ENCODE results near the gene PRR12.

Gene PRR12

DNA sequence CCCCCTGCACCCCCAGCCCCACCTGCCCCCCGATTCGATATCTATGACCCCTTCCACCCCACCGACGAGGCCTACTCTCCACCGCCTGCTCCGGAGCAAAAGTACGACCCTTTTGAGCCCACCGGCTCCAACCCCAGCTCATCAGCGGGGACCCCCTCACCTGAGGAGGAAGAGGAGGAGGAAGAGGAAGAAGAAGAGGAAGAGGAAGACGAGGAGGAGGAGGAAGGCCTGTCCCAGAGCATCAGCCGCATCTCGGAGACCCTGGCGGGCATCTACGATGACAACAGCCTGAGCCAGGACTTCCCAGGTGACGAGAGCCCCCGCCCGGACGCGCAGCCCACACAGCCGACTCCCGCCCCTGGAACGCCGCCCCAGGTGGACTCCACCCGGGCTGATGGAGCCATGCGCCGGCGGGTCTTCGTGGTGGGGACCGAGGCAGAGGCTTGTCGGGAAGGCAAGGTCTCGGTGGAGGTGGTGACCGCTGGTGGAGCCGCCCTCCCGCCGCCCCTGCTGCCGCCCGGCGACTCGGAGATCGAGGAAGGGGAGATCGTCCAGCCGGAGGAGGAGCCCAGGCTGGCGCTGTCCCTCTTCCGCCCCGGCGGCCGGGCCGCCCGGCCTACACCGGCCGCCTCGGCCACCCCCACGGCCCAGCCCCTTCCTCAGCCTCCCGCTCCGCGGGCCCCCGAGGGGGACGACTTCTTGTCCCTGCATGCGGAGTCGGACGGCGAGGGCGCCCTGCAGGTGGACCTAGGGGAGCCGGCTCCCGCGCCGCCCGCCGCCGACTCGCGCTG, 60.2 kb downstream of the PRR12 start:
- no peak for DNase-seq

DNA sequence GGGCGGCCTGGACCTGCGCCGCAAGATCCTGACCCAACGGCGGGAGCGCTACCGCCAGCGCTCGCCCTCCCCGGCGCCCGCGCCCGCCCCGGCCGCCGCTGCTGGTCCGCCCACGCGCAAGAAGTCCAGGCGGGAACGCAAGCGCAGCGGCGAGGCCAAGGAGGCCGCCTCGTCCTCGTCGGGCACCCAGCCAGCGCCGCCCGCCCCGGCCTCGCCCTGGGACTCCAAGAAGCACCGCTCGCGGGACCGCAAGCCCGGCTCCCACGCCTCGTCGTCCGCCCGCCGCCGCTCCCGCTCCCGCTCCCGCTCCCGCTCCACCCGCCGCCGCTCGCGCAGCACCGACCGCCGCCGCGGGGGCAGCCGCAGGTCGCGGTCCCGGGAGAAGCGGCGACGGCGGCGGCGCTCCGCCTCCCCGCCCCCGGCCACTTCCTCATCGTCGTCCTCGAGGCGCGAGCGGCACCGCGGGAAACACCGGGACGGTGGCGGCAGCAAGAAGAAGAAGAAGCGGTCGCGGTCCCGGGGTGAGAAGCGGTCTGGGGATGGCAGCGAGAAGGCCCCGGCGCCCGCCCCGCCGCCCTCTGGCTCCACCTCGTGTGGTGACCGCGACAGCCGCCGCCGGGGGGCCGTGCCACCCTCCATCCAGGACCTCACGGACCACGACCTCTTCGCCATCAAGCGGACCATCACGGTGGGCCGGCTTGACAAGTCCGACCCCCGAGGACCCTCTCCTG, 61.0 kb downstream of the PRR12 start:
- no peak for DNase-seq

DNA sequence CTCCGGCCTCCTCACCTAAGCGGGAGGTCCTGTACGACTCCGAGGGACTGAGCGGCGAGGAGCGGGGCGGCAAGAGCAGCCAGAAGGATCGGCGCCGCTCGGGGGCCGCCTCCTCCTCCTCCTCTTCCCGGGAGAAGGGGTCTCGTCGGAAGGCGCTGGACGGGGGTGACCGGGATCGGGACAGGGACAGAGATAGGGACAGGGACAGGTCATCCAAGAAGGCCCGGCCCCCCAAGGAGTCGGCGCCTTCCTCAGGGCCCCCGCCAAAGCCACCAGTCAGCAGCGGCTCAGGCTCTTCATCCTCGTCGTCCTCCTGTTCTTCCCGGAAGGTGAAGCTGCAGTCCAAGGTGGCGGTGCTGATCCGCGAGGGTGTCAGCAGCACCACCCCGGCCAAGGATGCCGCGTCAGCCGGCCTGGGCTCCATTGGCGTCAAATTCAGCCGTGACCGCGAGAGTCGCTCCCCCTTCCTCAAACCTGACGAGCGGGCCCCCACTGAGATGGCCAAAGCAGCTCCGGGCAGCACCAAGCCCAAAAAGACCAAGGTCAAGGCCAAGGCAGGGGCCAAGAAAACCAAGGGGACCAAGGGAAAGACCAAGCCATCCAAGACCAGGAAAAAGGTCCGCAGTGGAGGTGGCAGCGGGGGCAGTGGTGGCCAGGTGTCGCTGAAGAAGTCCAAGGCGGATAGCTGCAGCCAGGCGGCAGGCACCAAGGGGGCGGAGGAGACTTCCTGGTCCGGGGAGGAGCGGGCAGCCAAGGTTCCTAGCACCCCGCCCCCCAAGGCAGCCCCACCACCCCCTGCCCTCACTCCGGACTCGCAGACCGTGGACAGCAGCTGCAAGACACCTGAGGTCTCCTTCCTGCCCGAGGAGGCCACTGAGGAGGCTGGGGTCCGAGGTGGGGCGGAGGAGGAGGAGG, 61.8 kb downstream of the PRR12 start:
- DNase-seq: no peak

DNA sequence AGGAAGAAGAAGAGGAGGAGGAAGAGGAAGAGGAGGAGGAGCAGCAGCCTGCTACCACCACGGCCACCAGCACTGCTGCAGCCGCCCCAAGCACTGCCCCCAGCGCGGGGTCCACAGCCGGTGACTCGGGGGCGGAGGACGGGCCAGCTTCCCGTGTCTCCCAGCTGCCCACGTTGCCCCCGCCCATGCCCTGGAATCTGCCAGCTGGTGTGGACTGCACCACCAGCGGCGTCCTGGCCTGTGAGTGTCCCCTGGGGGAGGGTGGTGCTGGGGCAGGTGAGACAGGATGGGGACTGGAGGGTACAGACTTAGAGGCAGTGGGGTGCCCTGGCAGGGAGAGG, 62.5 kb downstream of the PRR12 start:
- no peak for DNase-seq

DNA sequence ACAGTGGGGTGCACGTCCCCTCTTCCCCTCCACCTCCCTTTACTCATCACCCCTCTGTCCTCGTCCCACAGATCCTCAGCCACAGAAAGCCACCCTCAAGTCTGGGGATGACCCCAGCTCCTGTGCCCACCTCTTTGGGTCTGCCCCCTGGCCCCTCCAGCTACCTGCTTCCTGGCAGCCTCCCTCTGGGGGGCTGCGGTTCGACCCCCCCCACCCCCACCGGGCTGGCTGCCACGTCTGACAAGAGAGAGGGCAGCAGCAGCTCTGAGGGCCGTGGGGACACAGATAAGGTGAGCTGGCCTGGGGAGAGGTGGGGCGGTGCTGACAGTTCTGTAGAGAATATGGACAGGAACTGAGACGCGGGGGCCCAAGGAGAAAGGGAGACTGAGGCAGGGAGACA, 63.6 kb downstream of the PRR12 start:
- DNase-seq: no peak

DNA sequence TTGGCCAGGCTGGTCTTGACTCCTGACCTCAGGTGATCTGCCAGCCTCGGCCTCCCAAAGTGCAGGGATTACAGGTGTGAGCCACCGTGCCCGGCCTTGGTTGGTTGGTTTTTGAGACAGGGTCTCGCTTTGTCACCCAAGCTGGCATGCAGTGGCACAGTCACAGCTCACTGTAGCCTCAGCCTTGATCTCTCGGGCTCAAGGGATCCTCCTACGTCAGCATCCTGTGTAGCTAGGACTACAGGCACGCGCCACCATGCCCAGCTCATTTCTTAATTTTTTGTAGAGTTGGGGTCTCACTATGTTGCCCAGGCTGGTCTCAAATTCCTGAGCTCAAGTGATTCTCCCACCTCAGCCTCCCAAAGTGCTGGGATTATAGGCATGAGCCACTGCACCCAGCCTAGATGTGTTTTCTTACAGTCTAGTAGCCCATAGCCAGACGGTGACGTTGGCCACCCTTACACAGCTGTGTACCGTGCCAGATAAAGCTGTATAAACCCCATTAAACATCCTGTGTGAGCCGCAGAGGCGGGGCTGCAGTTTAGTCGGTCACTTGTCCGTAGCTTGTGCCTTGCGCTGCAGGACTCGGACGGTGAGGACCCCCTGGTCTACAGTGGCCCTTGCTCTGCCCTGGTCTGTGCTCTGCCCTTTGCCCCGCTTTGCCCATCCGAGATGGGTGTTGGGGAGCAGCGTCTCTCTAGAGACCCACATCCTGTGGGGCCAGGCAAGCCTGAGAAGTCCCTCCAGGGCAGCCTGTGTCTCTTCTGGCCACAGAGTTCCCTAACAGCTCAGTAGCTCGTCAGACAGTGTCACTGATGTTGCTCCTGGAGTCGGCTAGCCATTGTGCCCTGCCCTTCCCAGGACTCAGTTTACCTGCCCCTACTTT, 64.8 kb downstream of the PRR12 start:
- DNase-seq: no peak

DNA sequence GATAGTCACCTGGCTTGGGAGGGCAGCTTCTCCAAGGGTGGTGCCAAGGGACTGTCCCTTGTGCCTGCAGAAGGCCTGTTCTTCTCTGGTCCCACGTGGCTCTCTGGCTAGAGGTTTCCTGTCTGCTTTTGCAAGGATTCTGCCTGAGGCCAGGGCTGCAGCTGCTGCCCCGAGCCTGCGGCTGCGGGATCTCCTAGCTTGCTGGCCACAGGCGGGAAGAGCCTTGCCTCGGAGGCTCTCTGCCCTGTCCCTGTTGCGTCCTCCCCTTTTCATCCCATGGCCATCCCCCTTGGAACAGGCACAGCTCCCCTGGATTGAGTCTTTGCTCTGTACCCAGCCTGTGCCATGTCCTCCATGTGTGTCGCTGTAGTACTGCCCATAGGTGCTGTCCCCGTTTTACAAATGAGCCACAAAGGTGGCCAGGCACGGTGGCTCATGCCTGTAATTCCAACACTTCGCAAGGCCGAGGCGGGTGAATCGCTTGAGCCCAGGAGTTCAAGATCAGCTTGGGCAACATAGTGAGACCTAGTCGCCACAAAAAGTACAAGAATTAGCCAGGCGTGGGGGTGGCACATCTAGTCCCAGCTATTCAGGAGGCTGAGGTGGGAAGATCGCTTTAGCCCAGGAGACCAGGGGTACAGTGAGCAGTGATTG, 65.6 kb downstream of the PRR12 start:
- no peak for DNase-seq

DNA sequence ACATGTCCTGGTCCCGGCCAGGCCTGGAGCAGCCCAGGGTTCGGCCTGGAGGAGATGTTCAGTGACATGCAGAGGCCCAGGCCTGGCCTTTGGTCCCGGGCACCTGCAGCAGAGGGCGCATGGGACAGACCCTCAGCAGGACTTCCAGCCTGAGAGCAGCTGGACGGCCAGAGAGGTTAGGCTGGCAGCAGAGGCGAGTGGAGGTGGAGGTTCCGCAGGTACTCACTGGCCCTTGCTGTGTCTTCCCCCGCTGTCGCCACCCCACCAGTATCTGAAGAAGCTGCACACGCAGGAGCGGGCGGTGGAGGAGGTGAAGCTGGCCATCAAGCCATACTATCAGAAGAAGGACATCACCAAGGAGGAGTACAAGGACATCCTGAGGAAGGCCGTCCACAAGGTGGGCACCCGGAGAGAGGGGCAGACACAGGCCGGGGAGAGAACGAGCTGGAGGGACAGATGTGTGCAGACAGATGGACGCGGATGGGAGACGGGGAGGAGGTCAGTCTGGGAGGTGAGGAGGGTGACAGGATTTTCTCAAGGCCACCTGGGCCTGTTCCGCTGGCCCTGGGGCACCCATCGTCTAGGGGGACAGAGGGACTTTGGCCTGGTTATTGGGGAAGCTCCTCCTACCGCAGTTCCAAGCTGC, 66.6 kb downstream of the PRR12 start:
- no peak for DNase-seq

DNA sequence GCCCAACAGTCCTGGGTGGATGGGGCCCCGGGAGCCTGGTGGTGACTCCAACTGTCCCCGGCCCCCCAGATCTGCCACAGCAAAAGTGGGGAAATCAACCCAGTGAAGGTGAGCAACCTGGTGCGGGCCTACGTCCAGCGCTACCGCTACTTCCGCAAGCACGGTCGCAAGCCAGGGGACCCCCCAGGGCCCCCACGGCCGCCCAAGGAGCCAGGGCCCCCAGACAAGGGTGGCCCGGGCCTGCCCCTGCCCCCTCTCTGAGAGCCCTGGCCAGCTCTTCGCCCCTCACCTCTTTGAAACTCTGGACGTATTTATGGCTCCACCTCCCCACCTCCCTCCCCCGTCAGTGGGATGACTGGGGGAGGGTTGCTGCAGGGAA, 67.1 kb downstream of the PRR12 start:
- no peak for DNase-seq

DNA sequence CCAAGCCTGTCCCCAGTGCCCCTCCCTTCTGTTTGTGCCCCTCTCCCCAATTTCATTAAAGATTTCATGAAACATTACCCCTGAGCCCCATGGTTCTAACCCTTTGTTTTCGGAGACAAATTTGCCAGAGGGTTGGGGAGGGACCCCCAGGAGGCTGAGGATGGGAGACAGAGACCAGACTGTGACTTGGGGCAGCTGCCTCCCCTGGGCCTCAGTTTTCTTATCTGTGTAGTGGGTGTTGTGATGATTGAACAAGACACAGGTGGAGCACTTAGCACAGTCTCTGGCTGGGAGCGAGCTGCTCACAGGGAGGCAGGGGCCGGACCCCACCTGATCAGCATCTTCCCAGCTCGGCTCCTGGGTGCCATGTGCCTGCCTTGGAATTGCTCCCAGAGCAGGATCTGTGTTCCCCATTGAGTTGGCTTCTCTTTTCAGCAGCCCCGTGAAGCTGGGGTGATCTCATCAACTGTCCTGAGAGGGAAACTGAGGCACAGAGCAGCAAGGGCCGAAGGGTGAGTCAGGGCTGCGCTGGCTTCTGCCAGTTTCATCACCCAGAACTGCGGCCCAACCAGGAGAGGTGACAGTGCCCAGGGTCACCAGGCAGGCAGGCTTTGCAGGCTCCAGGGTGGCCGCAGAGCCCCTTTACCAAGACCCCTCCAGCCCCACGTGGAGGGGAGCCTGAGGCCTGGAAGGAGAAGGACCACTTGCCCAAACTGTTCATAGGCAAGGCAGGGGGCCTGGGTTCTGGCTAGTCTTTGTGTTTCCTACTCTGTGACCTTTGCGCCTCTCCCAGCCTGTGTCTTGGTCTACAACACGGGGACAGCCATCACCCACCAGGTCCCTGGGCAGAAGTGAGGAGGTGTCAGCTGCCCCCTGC, 67.8 kb downstream of the PRR12 start:
- no peak for DNase-seq

DNA sequence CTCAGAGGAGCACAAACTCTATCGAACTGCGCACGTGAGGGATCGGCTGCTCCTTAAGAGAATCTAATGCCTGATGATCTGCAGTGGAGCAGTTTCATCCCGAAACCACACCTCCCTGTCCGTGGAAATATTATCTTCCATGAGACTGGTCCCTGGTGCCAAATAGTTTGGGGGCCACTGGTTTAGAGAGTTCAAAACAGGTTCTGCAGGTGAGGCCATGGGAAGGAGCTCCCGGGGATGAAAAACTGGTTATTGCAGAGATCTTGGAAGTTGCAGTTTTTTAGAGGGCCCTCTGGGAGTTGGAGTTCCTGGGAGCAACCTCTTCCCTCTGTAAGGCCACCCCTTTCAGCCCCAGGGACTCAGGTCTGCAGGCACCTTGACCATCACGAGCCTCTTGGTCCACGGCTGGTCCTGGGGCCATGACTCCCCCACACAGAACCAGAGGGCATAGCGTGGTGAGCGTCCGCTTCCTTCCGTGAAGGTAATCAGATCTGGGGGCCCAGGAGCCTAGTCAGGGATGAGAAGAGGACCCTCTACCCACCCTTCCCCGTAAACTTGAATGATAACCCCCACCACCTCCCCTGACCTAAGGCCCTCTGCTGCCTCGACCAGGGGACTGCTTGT, 69.5 kb downstream of the PRR12 start:
- DNase-seq: no peak

DNA sequence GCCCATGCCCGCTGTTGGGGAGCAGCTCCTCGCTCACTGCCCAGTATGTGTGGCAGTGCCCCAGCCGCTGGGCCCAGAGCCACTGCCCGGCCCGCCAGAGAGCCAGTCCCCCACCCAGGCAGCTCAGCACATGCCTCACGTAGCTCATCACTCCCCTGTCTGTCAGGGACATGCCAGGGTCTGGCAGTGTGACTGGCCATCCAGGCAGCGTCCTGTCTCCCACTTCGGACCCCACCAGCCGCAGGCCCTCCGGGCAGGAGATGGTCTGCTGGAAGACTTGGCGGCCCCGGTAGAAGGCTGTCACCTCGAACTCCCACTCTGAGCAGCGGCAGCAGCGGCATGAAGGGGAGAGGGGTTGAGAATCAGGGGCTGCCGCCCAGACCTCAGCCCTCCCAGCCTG, 71.0 kb downstream of the PRR12 start:
- no peak for DNase-seq

DNA sequence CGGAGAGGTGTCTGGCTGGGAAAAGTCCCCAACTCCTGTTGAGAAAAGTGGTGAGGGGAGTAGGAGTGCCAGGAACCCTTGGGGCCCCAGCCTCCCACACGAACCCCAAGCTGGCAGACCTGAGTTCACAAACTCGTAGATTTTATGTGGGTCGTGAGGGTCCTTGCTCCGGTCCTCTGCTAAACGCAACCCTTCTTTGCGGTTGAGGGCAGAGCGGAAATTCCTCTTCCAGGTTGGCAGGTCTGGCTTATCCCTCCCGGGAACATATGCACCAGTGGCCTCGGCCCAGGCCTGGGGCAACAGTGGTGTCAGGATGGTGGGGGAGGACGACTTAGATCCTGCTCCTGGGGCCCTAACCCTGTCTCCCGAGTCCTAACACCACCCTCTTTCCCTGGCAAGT, 72.2 kb downstream of the PRR12 start:
- DNase-seq: no peak

DNA sequence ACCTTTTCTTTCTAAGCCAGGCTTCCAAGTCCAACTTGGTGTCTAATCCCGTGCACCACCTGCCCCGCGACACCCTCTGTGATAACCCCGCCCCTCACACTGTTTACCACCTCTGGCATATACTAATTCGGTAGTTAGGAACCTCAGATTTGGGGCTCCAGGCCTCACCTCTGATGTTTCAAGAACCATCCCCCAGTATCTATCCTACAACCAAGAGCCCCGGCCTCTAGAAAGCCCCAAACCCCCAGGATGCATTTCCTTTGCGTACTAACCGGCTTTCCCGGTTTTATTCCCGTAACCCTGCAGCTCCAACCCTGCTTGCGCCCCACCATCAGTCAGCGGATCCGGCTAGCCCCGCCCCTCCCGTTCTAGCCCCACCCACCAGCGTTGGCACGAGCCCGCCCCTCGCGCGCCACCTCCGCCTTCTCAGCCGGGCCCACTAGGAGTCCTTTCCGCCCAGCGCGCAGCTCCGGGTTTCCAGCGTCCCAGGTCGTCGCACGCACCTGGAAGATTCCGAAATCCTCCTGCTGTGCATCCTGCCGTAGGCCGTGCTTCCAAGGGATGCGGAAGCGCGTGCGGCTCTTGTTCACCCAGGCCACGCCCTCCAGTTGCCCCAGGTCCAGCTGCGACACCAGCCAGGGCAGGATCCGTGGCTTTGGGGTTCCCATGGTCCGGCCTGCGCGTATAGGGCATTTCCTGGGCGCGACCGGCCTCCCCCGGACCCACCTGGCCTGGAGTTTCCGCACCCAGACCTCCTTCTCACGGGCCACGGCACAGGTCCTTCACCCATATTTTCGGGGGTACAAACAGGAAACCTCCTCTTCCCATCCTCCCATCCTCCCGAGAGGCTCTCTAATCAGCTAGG, 73.4 kb downstream of the PRR12 start:
- peak; percentile 68 for DNase-seq

DNA sequence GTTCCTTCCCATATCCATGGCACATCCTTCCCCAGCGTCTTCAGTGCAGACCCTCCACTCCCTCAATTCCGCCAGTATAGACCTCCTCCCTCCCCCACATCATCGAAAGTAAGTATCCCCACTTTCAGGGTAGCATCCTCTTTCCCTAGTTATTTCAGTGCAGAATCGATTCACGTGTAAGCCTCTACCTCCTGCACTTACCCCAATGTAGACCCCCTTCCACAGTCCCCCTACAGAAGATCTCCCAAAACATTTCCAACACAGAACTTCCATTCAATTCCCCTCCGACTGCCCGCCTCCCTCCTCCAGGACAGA, 74.0 kb downstream of the PRR12 start:
- no peak for DNase-seq

DNA sequence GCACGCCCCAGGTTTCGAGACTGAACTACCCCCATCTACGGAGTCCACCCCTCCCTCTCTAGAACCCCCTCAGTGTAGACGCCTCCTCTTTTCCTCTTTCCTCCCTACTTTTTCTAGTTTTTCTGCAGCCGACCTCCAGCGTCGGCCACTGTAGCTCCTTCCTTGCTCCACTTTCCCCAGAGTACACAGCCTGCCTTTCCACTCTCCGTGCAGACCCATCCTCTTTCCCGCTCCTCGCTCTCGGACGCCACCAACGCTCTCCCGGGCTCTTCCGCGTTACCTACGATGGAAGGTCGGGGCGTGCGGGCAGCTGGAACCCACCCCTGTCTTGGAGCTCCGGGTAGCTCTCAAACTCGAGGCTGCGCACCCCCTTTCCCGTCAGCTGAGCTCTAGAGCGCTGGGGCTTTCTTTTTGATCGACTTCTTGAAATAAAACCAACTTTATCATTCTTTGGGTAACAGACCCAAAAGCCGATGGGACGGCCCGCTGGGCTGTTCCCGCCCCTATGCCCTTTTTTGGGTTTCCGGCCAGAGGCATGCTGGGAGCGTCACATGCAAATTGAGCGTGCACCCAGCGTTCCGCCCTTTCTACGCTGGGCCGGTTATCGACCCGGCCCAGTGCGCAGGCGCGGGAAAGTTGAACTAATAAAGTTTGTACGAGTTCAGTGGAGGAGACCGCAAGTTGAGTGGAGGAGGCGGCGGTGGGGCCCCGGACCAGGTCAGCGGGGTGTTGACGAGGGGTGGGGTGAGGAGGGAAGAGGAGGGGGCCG, 74.6 kb downstream of the PRR12 start, which contains the start of the genes BCL2L12 and IRF3:
Gene BCL2L12 (plus strand): TSS at position 583 of the 769 bp plus-strand sequence. CDS start 760 bp downstream, outside the sequence.
Gene IRF3 (minus strand): TSS at position 507 of the 769 bp plus-strand sequence. CDS start 1,019 bp downstream, outside the sequence.
- DNase-seq: peak; percentile 94

DNA sequence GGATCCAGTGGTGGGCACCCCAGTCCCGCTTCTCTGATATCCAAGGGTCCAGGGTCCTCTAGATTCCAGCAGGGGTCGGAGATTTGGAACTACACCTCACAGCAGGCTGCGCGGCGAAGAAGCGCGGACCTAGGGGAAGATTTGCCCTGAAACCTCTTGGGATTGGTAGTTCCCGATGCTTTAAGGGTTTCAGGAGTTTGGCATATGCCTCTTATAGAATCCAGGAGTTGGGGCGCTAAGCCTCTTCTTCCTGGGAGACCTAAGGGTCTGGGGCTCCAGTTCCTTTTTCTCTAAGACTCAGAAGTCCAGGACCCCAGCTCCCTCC, 75.1 kb downstream of the PRR12 start:
- no peak for DNase-seq

DNA sequence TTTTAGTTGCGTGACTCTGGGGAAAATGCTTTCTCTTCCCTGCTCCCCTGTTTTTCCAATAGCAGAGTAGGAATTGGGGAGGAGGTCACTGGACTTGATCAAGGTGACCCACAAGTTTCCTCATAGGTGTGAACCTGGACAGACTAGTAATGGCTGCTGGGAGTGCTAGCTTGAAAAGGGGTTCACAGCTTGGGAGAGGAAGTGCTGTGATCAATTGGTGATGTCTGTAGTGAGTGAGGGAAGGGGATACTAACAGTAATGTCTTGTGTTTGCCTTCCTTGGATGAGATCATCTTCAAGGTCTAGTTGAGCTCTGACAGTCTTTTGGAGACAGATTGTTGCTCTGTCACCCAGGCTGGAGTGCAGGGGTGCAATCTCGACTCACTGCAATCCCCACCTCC, 76.5 kb downstream of the PRR12 start:
- no peak for DNase-seq
